ENCODE measurements around the gene PTPRS. TPM values are rescaled to one million over a fixed set of nuclear protein-coding genes. Genes with fewer than 3 reads are reported as not detected.
"Not testable (repeated sequence)": the region's sequence is repeated elsewhere in the genome, so short reads cannot be mapped to it uniquely, and the experiment has no call there.

The PTPRS gene
- total RNA-seq (2022) (91.4 and 93.0 TPM in 2 replicates), Bru-seq, nascent RNA (percentile 55 among the genes with signal in this experiment), BruChase-seq, experiment 1, labeled RNA remaining after a 6-hour chase (percentile 69 among the genes with signal in this experiment), BruChase-seq, experiment 2, labeled RNA remaining after a 2-hour chase (percentile 67 among the genes with signal in this experiment)
- long read RNA-seq, partial matches to known transcripts = 3 of 29 reads
- long read RNA-seq, other reads (novel, unspliced or antisense) = 26 of 29 reads

DNA sequence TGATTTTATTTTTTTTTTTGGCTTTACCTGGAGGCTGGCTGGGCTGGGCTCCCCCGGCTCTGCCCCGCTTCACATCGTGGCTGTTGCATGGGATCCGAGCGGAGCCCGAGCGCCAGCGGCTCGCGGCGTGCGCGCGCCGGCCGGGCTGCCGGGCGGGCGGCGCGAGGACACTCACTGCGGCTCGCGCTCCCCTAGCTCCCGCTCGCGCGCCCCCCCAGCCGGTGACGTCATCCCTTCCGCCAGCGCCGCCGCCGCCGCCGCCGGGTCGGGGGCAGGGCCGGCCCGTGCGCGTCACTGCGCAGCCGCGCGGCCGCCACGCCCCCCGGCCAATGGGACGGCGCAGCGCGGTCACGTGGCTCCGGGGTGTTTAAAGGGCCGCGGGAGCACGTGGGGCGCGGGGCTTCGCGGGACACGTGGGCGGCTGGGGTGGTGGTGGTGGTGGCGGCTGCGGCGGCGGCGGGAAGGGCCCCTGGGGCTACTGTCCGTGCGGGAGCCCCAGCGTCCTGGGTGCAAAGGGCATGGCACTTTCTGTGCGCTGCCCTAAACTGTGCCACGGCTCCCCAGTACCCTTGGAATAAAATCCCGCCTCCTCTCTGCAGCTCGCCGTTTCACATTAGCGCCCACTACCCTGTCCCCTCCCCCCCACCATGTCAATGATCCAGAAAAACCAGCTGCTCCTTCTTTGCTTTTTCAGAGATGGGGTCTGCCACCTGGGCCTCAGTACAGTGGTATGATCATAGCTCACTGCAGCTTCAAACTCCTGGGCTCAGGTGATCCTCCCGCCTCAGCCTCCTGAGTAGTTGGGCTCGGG, at the start of gene PTPRS:
TSS of gene PTPRS (minus strand) at position 176 of the 811 bp plus-strand sequence. CDS start 54,672 bp downstream, outside the sequence.
- peak; percentile 92 for DNase-seq
- H3K27ac Mint-ChIP-seq (ENCODE audit: unreplicated experiment) = peak within 1 kb of the TSS; percentile 56
- no peak for TF ChIP-seq CTCF (IDR thresholded peaks at IDR 0.05; ENCODE audit: unreplicated experiment)
- CTCF ChIA-PET = interaction anchor here (0.5 to 0.7 kb wide), 2 partner anchors 19 to 43 kb away, joined by 4 read pairs; no protein-coding TSS in a partner anchor
- no peaks in the 10 kb centered on the region for H3K27me3 Mint-ChIP-seq (ENCODE audit: unreplicated experiment)
- BruUV-seq (replicated peaks) = no TSS peak
- H3K36me3 Mint-ChIP-seq (ENCODE audit: insufficient read depth, unreplicated experiment) = peaks cover 16% of the 10 kb centered on the region
- peaks cover 19% of the 10 kb centered on the region for H3K4me1 Mint-ChIP-seq (ENCODE audit: low read depth, unreplicated experiment)
- peak within 1 kb of the TSS; percentile 69 for H3K4me3 Mint-ChIP-seq (ENCODE audit: low read depth, unreplicated experiment)
- intact Hi-C loops (cut with micrococcal nuclease; ENCODE audit: unreplicated experiment) = no loop called here
- no peaks in the 10 kb centered on the region for H3K9me3 Mint-ChIP-seq (ENCODE audit: low read depth, unreplicated experiment)

GRCh38 chr19:5389353-5389752, 48.7 kb upstream of the PTPRS start:
- Mint-ChIP-seq H3K36me3 (ENCODE audit: insufficient read depth, unreplicated experiment) (no peaks in the 10 kb centered on the region), H3K4me3 (ENCODE audit: low read depth, unreplicated experiment) (no peak overlapping the region), H3K27me3 (ENCODE audit: unreplicated experiment) (peaks cover 84% of the 10 kb centered on the region), H3K4me1 (ENCODE audit: low read depth, unreplicated experiment) (no peaks in the 10 kb centered on the region), H3K27ac (ENCODE audit: unreplicated experiment) (no peak overlapping the region), H3K9me3 (ENCODE audit: low read depth, unreplicated experiment) (peaks cover 6% of the 10 kb centered on the region)
- no peak for DNase-seq
- CTCF ChIA-PET = no interaction called here
- no TSS peak for BruUV-seq (replicated peaks)
- intact Hi-C loops (cut with micrococcal nuclease; ENCODE audit: unreplicated experiment) = no loop called here
- no peak for TF ChIP-seq CTCF (IDR thresholded peaks at IDR 0.05; ENCODE audit: unreplicated experiment)

DNA sequence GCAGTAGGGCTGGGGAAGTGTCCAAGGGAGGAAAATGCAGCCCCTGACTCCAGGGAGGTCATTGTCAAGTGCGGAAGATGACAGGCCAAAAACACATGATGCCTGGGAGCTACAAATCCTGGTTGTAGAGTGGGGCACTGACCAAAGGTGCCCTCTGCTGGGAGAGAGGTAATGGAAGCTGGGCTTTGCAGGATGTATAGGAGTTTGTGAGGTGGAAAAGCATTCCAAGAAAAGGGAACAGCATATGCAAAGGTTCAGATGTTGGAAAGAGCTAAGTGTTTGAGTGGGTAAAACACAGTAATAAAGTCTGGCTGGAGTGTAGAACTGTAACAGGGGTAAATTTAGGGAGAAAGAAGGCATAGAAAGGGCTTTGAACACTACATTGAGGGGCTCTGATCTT, 46.9 kb upstream of the PTPRS start:
- CTCF ChIA-PET = interaction anchor here (0.5 to 0.6 kb wide), 2 partner anchors 118 to 240 kb away, joined by 3 read pairs; no protein-coding TSS in a partner anchor
- H3K27ac Mint-ChIP-seq (ENCODE audit: unreplicated experiment) = no peak overlapping the region
- intact Hi-C loops (cut with micrococcal nuclease; ENCODE audit: unreplicated experiment) = no loop called here
- H3K27me3 Mint-ChIP-seq (ENCODE audit: unreplicated experiment) = peaks cover 65% of the 10 kb centered on the region
- BruUV-seq (replicated peaks) = no TSS peak
- no peaks in the 10 kb centered on the region for H3K36me3 Mint-ChIP-seq (ENCODE audit: insufficient read depth, unreplicated experiment)
- peaks cover 12% of the 10 kb centered on the region for H3K9me3 Mint-ChIP-seq (ENCODE audit: low read depth, unreplicated experiment)
- DNase-seq = no peak
- H3K4me1 Mint-ChIP-seq (ENCODE audit: low read depth, unreplicated experiment) = no peaks in the 10 kb centered on the region
- H3K4me3 Mint-ChIP-seq (ENCODE audit: low read depth, unreplicated experiment) = no peak overlapping the region
- no peak for TF ChIP-seq CTCF (IDR thresholded peaks at IDR 0.05; ENCODE audit: unreplicated experiment)

- no peak overlapping the region for H3K27ac Mint-ChIP-seq (ENCODE audit: unreplicated experiment)
- no TSS peak for BruUV-seq (replicated peaks)
- H3K9me3 Mint-ChIP-seq (ENCODE audit: low read depth, unreplicated experiment) = peaks cover 13% of the 10 kb centered on the region
- no peak overlapping the region for H3K4me3 Mint-ChIP-seq (ENCODE audit: low read depth, unreplicated experiment)
- intact Hi-C loops (cut with micrococcal nuclease; ENCODE audit: unreplicated experiment) = no loop called here
- H3K4me1 Mint-ChIP-seq (ENCODE audit: low read depth, unreplicated experiment) = no peaks in the 10 kb centered on the region
- H3K36me3 Mint-ChIP-seq (ENCODE audit: insufficient read depth, unreplicated experiment) = no peaks in the 10 kb centered on the region
- TF ChIP-seq CTCF (IDR thresholded peaks at IDR 0.05; ENCODE audit: unreplicated experiment) = no peak
- CTCF ChIA-PET = interaction anchor here (0.5 kb wide), 1 partner anchor 239 kb away, joined by 3 read pairs; no protein-coding TSS in a partner anchor
- no peak for DNase-seq
- H3K27me3 Mint-ChIP-seq (ENCODE audit: unreplicated experiment) = peaks cover 59% of the 10 kb centered on the region
Measured at GRCh38 chr19:5386841-5387240, 46.2 kb upstream of the PTPRS start.

GRCh38 chr19:5381197-5381596, 40.6 kb upstream of the PTPRS start:
- H3K9me3 Mint-ChIP-seq (ENCODE audit: low read depth, unreplicated experiment); H3K4me3 Mint-ChIP-seq (ENCODE audit: low read depth, unreplicated experiment); H3K36me3 Mint-ChIP-seq (ENCODE audit: insufficient read depth, unreplicated experiment); CTCF ChIA-PET; H3K27ac Mint-ChIP-seq (ENCODE audit: unreplicated experiment); H3K4me1 Mint-ChIP-seq (ENCODE audit: low read depth, unreplicated experiment); intact Hi-C loops (cut with micrococcal nuclease; ENCODE audit: unreplicated experiment); BruUV-seq (replicated peaks); DNase-seq: not testable (repeated sequence)
- peaks cover 21% of the 10 kb centered on the region for H3K27me3 Mint-ChIP-seq (ENCODE audit: unreplicated experiment)

Measured in Calu3 (cell line).